RWPE2 (cell line): Measurements from ENCODE around the gene BRAT1.
"Not testable (repeated sequence)": the region's sequence is repeated elsewhere in the genome, so short reads cannot be mapped to it uniquely, and the experiment has no call there.

Source experiments
- ATAC-seq: fragments of 200-7000 bp; cut with Tn5 transposase; 3 replicates; pipeline ENCODE4 v1.9.1; 2021; ENCODE audit warnings: low read depth
- DNase-seq: peaks from one replicate; pipeline ENCODE4 v3.0.0-alpha.2; 2020; ENCODE audit warnings: low spot score
- H3K27ac ChIP-seq: fragments of 450-650 bp; 2 replicates; pipeline ENCODE4 v1.5.1; 2017; ENCODE audit warnings: mild to moderate bottlenecking; ENCODE audit not compliant: poor library complexity, severe bottlenecking
- H3K27me3 ChIP-seq: fragments of 250-450 bp; sonication (Bioruptor Pico); 2 replicates; pipeline ENCODE4 v1.5.1; 2021; ENCODE audit warnings: mild to moderate bottlenecking, moderate library complexity; ENCODE audit not compliant: insufficient read depth, poor library complexity, severe bottlenecking
- H3K36me3 ChIP-seq: fragments of 250-450 bp; sonication (Bioruptor Pico); 2 replicates; pipeline ENCODE4 v1.5.1; 2020; ENCODE audit warnings: low read depth, mild to moderate bottlenecking, moderate library complexity
- H3K4me1 ChIP-seq: fragments of 250-450 bp; sonication (Bioruptor Pico); 2 replicates; pipeline ENCODE4 v1.5.1; 2021; ENCODE audit warnings: mild to moderate bottlenecking, moderate library complexity; ENCODE audit not compliant: insufficient read depth, poor library complexity, severe bottlenecking
- H3K4me3 ChIP-seq: fragments of 250-450 bp; sonication (Bioruptor Pico); 2 replicates; pipeline ENCODE4 v1.5.1; 2021; ENCODE audit warnings: mild to moderate bottlenecking, moderate library complexity; ENCODE audit not compliant: severe bottlenecking
- H3K9me3 ChIP-seq: fragments of 250-450 bp; sonication (Bioruptor Pico); 2 replicates; pipeline ENCODE4 v1.5.1; 2021; ENCODE audit warnings: mild to moderate bottlenecking, moderate library complexity; ENCODE audit not compliant: severe bottlenecking
- TF ChIP-seq, protein P1 (sequence below): fragments of 450-650 bp; IDR thresholded peaks from one replicate; pipeline ENCODE4 v1.5.1; 2017; ENCODE audit warnings: mild to moderate bottlenecking, moderate library complexity; ENCODE audit not compliant: poor library complexity, severe bottlenecking

BRAT1 gene

DNA sequence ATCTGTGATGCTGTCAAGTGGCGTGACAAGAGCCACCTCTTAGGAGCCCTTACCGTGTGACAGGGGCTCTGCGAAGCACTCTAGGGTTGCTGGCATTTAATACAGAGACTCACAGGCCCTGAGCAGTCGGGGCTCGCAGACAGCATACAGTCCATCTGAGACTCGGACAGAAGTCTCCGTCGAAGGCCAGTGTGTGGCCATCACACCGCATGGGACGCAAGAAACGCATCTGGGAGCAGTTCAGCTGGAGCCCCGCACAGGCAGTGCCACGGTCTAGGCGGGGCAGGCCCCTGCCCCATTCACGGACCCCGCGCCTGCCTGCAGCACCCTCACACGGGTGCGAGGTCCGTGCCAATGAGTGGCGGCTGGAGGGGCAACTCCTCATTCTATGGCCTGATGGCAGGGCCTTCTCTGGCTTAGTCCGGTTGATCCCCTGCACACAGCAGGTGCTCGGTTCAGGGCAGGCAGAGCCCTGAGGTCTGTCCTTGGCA lies 37.1 kb upstream of the BRAT1 start:
- Histone ChIP-seq H3K4me3 (no peak overlapping the region), H3K4me1 (no peaks in the 10 kb centered on the region), H3K36me3 (peaks cover 12% of the 10 kb centered on the region), H3K9me3 (no peaks in the 10 kb centered on the region), H3K27ac (no peak overlapping the region), H3K27me3 (no peaks in the 10 kb centered on the region)
- TF ChIP-seq, protein P1, sequence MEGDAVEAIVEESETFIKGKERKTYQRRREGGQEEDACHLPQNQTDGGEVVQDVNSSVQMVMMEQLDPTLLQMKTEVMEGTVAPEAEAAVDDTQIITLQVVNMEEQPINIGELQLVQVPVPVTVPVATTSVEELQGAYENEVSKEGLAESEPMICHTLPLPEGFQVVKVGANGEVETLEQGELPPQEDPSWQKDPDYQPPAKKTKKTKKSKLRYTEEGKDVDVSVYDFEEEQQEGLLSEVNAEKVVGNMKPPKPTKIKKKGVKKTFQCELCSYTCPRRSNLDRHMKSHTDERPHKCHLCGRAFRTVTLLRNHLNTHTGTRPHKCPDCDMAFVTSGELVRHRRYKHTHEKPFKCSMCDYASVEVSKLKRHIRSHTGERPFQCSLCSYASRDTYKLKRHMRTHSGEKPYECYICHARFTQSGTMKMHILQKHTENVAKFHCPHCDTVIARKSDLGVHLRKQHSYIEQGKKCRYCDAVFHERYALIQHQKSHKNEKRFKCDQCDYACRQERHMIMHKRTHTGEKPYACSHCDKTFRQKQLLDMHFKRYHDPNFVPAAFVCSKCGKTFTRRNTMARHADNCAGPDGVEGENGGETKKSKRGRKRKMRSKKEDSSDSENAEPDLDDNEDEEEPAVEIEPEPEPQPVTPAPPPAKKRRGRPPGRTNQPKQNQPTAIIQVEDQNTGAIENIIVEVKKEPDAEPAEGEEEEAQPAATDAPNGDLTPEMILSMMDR = no peak
- no peak for DNase-seq
- ATAC-seq = no peak

DNA sequence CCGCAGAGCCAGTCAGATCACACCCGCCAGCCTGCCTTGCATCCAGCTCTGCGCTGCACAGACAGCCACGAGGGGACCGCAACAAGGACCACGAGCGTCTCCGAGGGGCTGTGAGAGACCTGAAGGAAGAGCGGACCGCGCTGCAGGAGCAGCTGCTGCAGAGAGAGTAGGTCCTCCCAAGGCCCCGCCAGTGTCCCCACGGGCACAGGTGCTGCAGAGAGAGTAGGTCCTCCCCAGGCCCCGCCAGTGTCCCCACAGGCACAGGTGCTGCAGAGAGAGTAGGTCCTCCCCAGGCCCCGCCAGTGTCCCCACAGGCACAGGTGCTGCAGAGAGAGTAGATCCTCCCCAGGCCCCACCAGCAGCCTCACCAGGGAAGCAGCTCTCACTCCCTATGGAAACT lies 34.6 kb upstream of the BRAT1 start:
- H3K27me3 ChIP-seq, H3K9me3 ChIP-seq, DNase-seq, H3K27ac ChIP-seq, H3K4me1 ChIP-seq, ATAC-seq, H3K4me3 ChIP-seq: not testable (repeated sequence)
- H3K36me3 ChIP-seq = peaks cover 11% of the 10 kb centered on the region

DNA sequence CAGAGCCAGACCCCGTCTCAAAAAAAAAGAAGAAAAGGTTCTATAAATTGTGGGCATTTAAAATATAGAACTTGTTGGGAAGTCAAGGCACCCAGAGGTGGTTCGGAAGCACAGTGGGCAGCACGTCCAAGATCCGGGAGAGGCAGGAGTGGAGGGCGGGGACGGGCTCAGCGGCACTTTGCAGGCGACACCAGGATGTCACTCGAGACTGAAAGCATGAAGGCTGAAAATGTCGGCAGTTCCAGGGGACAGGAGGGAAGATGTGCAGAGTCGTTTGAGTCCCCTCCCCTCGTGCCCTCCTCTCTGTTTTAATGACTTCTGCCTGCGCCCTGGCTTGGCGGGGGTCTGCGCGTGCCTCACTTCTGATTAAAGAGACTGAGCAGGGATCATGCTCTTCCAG lies 34.0 kb upstream of the BRAT1 start:
- Histone ChIP-seq H3K4me1 (no peaks in the 10 kb centered on the region), H3K36me3 (peaks cover 8% of the 10 kb centered on the region), H3K27ac (no peak overlapping the region), H3K9me3 (no peaks in the 10 kb centered on the region), H3K27me3 (no peaks in the 10 kb centered on the region), H3K4me3 (no peak overlapping the region)
- TF ChIP-seq, protein P1 = no peak
- DNase-seq (no peak), ATAC-seq (no peak)

DNA sequence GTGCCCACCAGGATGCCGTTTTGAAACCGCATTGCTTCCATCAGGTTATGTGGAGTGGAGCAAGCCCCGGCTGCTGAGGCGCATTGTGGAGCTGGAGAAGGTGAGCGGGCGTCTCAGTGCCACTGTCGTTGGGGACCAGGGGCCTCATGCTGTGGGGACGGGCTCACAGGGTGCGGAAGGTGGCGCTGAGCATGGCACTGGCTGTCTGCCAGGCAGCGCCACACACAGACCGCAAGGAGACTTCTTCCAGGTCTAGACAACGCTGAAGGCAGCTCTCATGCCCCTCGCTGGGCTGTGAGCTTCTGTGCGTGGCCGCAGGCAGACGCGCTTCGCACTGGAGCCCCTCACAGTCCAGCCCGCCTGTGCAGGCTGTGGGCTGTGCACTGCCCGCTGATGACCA lies 32.5 kb upstream of the BRAT1 start:
- Histone ChIP-seq H3K27ac (no peak overlapping the region), H3K4me3 (no peak overlapping the region), H3K27me3 (no peaks in the 10 kb centered on the region), H3K36me3 (peaks cover 4% of the 10 kb centered on the region), H3K9me3 (no peaks in the 10 kb centered on the region), H3K4me1 (no peaks in the 10 kb centered on the region)
- DNase-seq = no peak
- ATAC-seq = no peak
- TF ChIP-seq, protein P1 = no peak

DNA sequence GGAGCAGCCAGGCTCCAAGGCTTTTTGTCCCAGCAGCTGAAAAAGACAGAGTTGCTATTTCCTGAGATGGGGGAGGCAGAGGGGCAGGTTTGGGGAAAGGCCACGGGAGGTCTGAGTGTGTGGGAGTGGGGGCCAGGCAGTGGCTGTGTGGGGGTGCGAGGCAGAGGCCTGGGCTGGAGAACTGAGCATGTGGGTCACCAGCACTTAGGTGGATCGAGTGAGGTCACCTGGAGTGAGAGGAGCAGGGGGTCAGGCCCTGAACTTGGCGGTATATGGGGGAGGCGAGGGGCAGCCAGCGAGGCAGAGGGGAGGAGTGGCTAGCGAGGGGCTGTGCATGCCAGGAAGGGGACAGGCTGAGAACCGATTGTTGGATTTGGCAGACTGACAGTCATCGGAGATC lies 31.8 kb upstream of the BRAT1 start:
- no peak overlapping the region for H3K4me3 ChIP-seq
- TF ChIP-seq, protein P1 = no peak
- no peak overlapping the region for H3K27ac ChIP-seq
- no peaks in the 10 kb centered on the region for H3K4me1 ChIP-seq
- no peaks in the 10 kb centered on the region for H3K9me3 ChIP-seq
- DNase-seq (no peak), ATAC-seq (no peak)
- no peaks in the 10 kb centered on the region for H3K27me3 ChIP-seq
- peaks cover 4% of the 10 kb centered on the region; the same call in 1 of the 2 replicates for H3K36me3 ChIP-seq
